HepG2 (cell line): ENCODE data around the gene PRICKLE3. TPM values are rescaled to one million over a fixed set of nuclear protein-coding genes. Genes with fewer than 3 reads are reported as not detected.
A peak's percentile ranks its signal among the peaks of the same experiment; 100 is the strongest.

ENCODE experiments used
- ATAC-seq: fragments of 200-7000 bp; cut with Tn5 transposase; 3 replicates; pipeline ENCODE4 v1.9.1; 2020; ENCODE audit warnings: mild to moderate bottlenecking, moderate library complexity
- BruUV-seq: library from RNA; stranded (reverse); fragments of 400-500 nt; replicated peaks from 2 replicates; lab custom pipeline; 2021; lab: Mats Ljungman, UMichigan
- CTCF ChIA-PET: fragments of 300-600 bp; formaldehyde crosslinking; extraction: SDS; loops from one replicate; lab custom pipeline; 2021; ENCODE audit warnings: low total read pairs, inconsistent platforms, low intra/inter-chr PET ratio; lab: Yijun Ruan, JAX
- POLR2A ChIA-PET: fragments of 350-600 bp; sonication (Branson Sonifier 250); formaldehyde crosslinking; loops from one replicate; lab custom pipeline; 2020; ENCODE audit warnings: antibody characterized with exemption, inconsistent platforms; lab: Yijun Ruan, JAX
- DNase-seq: peaks from one replicate; pipeline ENCODE4 v3.0.0-alpha.2; 2015; ENCODE audit warnings: low spot score
- FAIRE-seq: peaks from 3 replicates; lab custom pipeline; 2011; peaks lifted over from hg19 to GRCh38; lab: Jason Lieb, UNC
- H2AFZ ChIP-seq: one replicate; pipeline ENCODE4 v1.6.1; 2011; ENCODE audit warnings: low read length, inconsistent platforms
- H3K27ac ChIP-seq: fragments of 300-600 bp; 3 replicates; pipeline ENCODE4 v1.8.0; 2011; ENCODE audit warnings: mixed run types, mild to moderate bottlenecking, mixed read lengths, low read length, inconsistent platforms; ENCODE audit not compliant: insufficient read depth; ENCODE audit errors: extremely low read length
- H3K27me3 ChIP-seq, 2 experiments: fragments of 200-600 bp in 1 of 2; 2 replicates in 1 of 2; 3 replicates in 1 of 2; pipeline versions ENCODE4 v1.6.0 to v1.8.0; 2011; ENCODE audit warnings: low read length in 2 of 2, mild to moderate bottlenecking in 2 of 2, moderate library complexity in 2 of 2, inconsistent platforms in 1 of 2; ENCODE audit not compliant: insufficient read depth in 2 of 2, control insufficient read depth in 1 of 2
- H3K36me3 ChIP-seq, 2 experiments: fragments of 200-600 bp in 1 of 2; replicated peaks in 1 of 2; 2 replicates in 1 of 2; 3 replicates in 1 of 2; pipeline versions ENCODE4 v1.5.1 to v1.8.0; 2011; ENCODE audit warnings: low read length in 2 of 2, inconsistent platforms in 1 of 2; ENCODE audit not compliant: insufficient read depth in 2 of 2, control insufficient read depth in 1 of 2
- H3K4me1 ChIP-seq: 2 replicates; pipeline ENCODE4 v1.5.1; 2012; ENCODE audit warnings: low read length, inconsistent platforms; ENCODE audit not compliant: insufficient read depth
- H3K4me2 ChIP-seq: 2 replicates; pipeline ENCODE4 v1.6.0; 2011; ENCODE audit warnings: low read depth, low read length, inconsistent platforms
- H3K4me3 ChIP-seq, 3 experiments: fragments of 200-600 bp in 1 of 3; sonication (generic), shearing (Covaris generic) in 1 of 3; replicated peaks in 1 of 3; 2 replicates each; pipeline ENCODE4 v1.5.1; 2011 to 2016; ENCODE audit warnings: low read length in 3 of 3, inconsistent platforms in 2 of 3, low read depth in 2 of 3, mild to moderate bottlenecking in 2 of 3, control low read depth in 1 of 3, mixed read lengths in 1 of 3; ENCODE audit not compliant: insufficient read depth in 1 of 3
- H3K79me2 ChIP-seq: one replicate; pipeline ENCODE4 v1.6.1; 2011; ENCODE audit warnings: low read length, inconsistent platforms; ENCODE audit not compliant: insufficient read depth
- H3K9ac ChIP-seq: 2 replicates; pipeline ENCODE4 v1.6.0; 2011; ENCODE audit warnings: mild to moderate bottlenecking, low read depth, low read length, inconsistent platforms; ENCODE audit not compliant: insufficient read depth
- H3K9me3 ChIP-seq: 2 replicates; pipeline ENCODE4 v1.5.1; 2012; ENCODE audit warnings: mild to moderate bottlenecking, low read length
- H4K20me1 ChIP-seq: 2 replicates; pipeline ENCODE4 v1.6.0; 2011; ENCODE audit warnings: inconsistent platforms, mild to moderate bottlenecking, low read length, moderate library complexity; ENCODE audit not compliant: insufficient read depth
- ARID4A ChIP-seq: sonication (generic); formaldehyde crosslinking; IDR thresholded peaks from 2 replicates; pipeline ENCODE4 v1.5.0; 2020; ENCODE audit warnings: mild to moderate bottlenecking, missing genetic modification reagents, borderline replicate concordance
- GABPA ChIP-seq, 2 experiments: IDR thresholded peaks; 2 replicates each; pipeline ENCODE4 v1.6.1; 2011 to 2016; ENCODE audit warnings: low read depth in 2 of 2, low read length in 1 of 2, missing biosample characterization in 1 of 2, missing genetic modification characterization in 1 of 2
- HHEX ChIP-seq: IDR thresholded peaks from 2 replicates; pipeline ENCODE4 v1.6.1; 2016; ENCODE audit warnings: control low read depth
- KDM4B ChIP-seq: sonication (generic); formaldehyde crosslinking; IDR thresholded peaks from 2 replicates; pipeline ENCODE4 v1.4.0; 2020; ENCODE audit warnings: missing genetic modification reagents
- MBD4 ChIP-seq: IDR thresholded peaks from 2 replicates; pipeline ENCODE4 v1.6.1; 2012; ENCODE audit warnings: low read length, inconsistent platforms, borderline replicate concordance
- NAIF1 ChIP-seq: sonication (generic); formaldehyde crosslinking; IDR thresholded peaks from 2 replicates; pipeline ENCODE4 v1.5.0; 2020; ENCODE audit warnings: mild to moderate bottlenecking, missing genetic modification reagents, borderline replicate concordance
- NFYC ChIP-seq: IDR thresholded peaks from 2 replicates; pipeline ENCODE4 v1.6.1; 2016; ENCODE audit warnings: missing genetic modification reagents, missing compliant biosample characterization
- WIZ ChIP-seq: sonication (generic); formaldehyde crosslinking; IDR thresholded peaks from 2 replicates; pipeline ENCODE4 v1.5.1; 2020; ENCODE audit warnings: mild to moderate bottlenecking, missing genetic modification reagents
- ZFX ChIP-seq: sonication (generic); formaldehyde crosslinking; IDR thresholded peaks from 2 replicates; pipeline ENCODE4 v1.4.0; 2020; ENCODE audit warnings: mild to moderate bottlenecking, low read depth, missing genetic modification reagents, moderate library complexity
- ZNF160 ChIP-seq: sonication (generic); formaldehyde crosslinking; IDR thresholded peaks from 2 replicates; pipeline ENCODE4 v1.8.0; 2022; ENCODE audit warnings: mild to moderate bottlenecking, inconsistent platforms, missing genetic modification reagents
- ZNF263 ChIP-seq: sonication (generic); formaldehyde crosslinking; IDR thresholded peaks from 2 replicates; pipeline ENCODE4 v1.4.0; 2020; ENCODE audit warnings: missing genetic modification reagents
- WGBS: methylation state at CpG from one replicate; pipeline ENCODE4 v1.1.6; 2017; ENCODE audit warnings: low lambda C conversion rate; 5-methylcytosine and 5-hydroxymethylcytosine counted together
- in situ Hi-C: cut with HindIII; loops from 2 replicates; pipeline ENCODE4 v1.10.0; 2017; ENCODE audit warnings: low pct_unique_long_range_greater_than_20kb; ENCODE audit not compliant: extremely low pct_ligation_motif_present
- intact Hi-C: fragments of 100-400 bp; cut with micrococcal nuclease; formaldehyde crosslinking; loops from one replicate; pipeline ENCODE4 v1.10.0; 2022; ENCODE audit not compliant: unreplicated experiment
- polyA plus RNA-seq, 8 experiments: library from polyadenylated mRNA; depleted of rRNA in 3 of 8; stranded (reverse) in 7 of 8; unstranded in 1 of 8; fragments of >200 nt; fragmentation: Illumina TruSeq in 4 of 8; extraction: Trizol in 4 of 8; gene quantifications; 2 replicates each; pipeline versions ENCODE4 v1.2.1 to v1.2.3, GENCODE V29; 2011 to 2016; ENCODE audit warnings: low read depth in 4 of 8, missing spikeins in 1 of 8, mixed read lengths in 1 of 8; ENCODE audit not compliant: insufficient read depth in 1 of 8
- total RNA-seq, 5 experiments: library from RNA; depleted of rRNA; stranded (reverse); fragments of >200 nt; fragmentation: Illumina TruSeq; extraction: Trizol; gene quantifications; 2 replicates each; pipeline ENCODE4 v1.2.3, GENCODE V29; 2016; ENCODE audit warnings: low read depth in 1 of 5
- TF ChIP-seq, protein P1 (sequence below): sonication (generic); formaldehyde crosslinking; IDR thresholded peaks from 2 replicates; pipeline ENCODE4 v1.8.0; 2022; ENCODE audit warnings: mild to moderate bottlenecking, missing genetic modification reagents, moderate library complexity

PRICKLE3 gene
- total and polyA plus RNA-seq, 2 of the 13 experiments (the other 11 are each of a cell fraction or from before 2014, with no cell fraction given) = 2.6 TPM

GRCh38 chrX:49231333-49232000 lies 45.3 kb upstream of the PRICKLE3 start:
- POLR2A ChIA-PET = interaction anchor here (2.1 kb wide), 1 partner anchor 41 kb away, joined by 8 read pairs; no protein-coding TSS in a partner anchor
- Histone ChIP-seq H3K27me3 (no peaks in the 10 kb centered on the region), H3K9ac (no peak overlapping the region), H3K36me3 (no peaks in the 10 kb centered on the region), H2AFZ (no peak overlapping the region), H3K9me3 (no peaks in the 10 kb centered on the region), H3K79me2 (no peaks in the 10 kb centered on the region), H4K20me1 (no peaks in the 10 kb centered on the region), H3K4me3 (peak overlapping the region in 1 of 3 experiments; percentile 60; a peak in 1 of 6 replicates), H3K4me1 (peaks cover 4% of the 10 kb centered on the region; the same call in 1 of the 2 replicates), H3K27ac (no peak overlapping the region), H3K4me2 (peak overlapping the region; percentile 66; the same call in 1 of the 2 replicates)
- in situ Hi-C loops (no loop called here), intact Hi-C loops (no loop called here)
- no TSS peak for BruUV-seq
- no peak for TF ChIP-seq HHEX (CRISPR knock-in tag)
- no peak for TF ChIP-seq ZNF160
- TF ChIP-seq NFYC (CRISPR knock-in tag) = no peak
- TF ChIP-seq KDM4B = no peak
- TF ChIP-seq GABPA (IDR thresholded peaks at IDR 0.05; ENCODE audit: low read depth, low read length) = no peak
- TF ChIP-seq GABPA (CRISPR knock-in tag; IDR thresholded peaks at IDR 0.05; ENCODE audit: low read depth) = no peak
- TF ChIP-seq MBD4 = no peak
- WGBS = 91% methylated on average over 6 of the region's 10 CpGs
- no peak for ATAC-seq
- no peak for FAIRE-seq
- no peak for DNase-seq
- CTCF ChIA-PET = no interaction called here

DNA sequence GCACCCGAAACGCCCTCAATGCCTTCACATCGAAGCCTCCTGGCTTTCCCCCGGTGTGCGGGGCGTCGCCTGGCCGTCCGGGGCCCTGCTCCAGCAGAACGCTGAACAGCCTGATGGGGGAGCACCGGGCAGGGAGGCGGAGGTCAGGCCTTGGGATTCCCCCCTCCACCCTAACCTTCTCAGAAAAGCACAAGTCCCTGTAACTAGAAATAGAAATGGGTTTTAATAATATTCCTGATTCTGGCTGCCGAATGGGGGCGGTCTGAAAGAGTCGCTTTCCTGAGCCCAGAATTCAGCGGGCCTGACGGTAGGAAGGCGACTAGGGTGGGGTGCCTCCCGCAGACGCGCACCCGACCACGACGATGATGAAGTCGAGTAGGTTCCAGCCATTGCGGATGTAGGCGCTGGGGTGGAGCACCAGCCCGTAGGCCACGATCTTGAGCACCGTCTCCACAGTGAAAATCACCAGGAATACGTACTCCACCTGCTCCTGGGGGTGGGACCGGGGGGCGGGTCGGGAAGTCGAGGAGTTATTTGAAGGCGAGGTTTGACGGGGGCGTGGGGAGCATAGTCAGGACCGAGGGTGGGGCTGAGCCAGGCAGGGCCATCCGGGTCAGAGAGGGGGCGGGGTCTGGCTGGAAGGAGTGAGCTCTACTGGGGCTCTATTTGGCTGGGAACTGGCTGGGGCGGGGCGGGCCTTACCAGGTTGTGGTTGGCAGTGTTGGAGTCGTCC lies 44.5 kb upstream of the PRICKLE3 start:
- 0% methylated on average over 10 of the region's 44 CpGs for WGBS
- 0 out of 2 replicates have a peak overlapping the region, but pooled peaks have one; percentile 15 for H3K9ac ChIP-seq
- BruUV-seq = no TSS peak
- H3K4me2 ChIP-seq = peak overlapping the region; percentile 66
- H3K36me3 ChIP-seq = no peaks in the 10 kb centered on the region
- ATAC-seq (peak; percentile 71), FAIRE-seq (no peak), DNase-seq (peak; percentile 9)
- ChIA-PET CTCF (no interaction called here), POLR2A (interaction anchor here (2.1 kb wide), 1 partner anchor 40 kb away, joined by 8 read pairs; no protein-coding TSS in a partner anchor)
- no peaks in the 10 kb centered on the region for H3K9me3 ChIP-seq
- in situ Hi-C loops = no loop called here
- intact Hi-C loops = no loop called here
- H3K4me1 ChIP-seq = no peaks in the 10 kb centered on the region
- H3K4me3 ChIP-seq = peak overlapping the region; percentile 34 to 60 (median 47); a peak in 5 of 6 replicates
- H2AFZ ChIP-seq = no peak overlapping the region
- no peak overlapping the region for H3K27ac ChIP-seq
- 0 out of 5 replicates have a peak, but pooled peaks cover 0 to under 1% of the 10 kb centered on the region in 2 experiments for H3K27me3 ChIP-seq
- no peaks in the 10 kb centered on the region for H4K20me1 ChIP-seq
- no peaks in the 10 kb centered on the region for H3K79me2 ChIP-seq
- TF ChIP-seq, protein P1, sequence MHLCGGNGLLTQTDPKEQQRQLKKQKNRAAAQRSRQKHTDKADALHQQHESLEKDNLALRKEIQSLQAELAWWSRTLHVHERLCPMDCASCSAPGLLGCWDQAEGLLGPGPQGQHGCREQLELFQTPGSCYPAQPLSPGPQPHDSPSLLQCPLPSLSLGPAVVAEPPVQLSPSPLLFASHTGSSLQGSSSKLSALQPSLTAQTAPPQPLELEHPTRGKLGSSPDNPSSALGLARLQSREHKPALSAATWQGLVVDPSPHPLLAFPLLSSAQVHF (CRISPR knock-in tag) = no peak
- TF ChIP-seq ARID4A (CRISPR knock-in tag) (peak; percentile 27; the same call in 1 of the 2 replicates), NAIF1 (CRISPR knock-in tag) (no peak), WIZ (CRISPR knock-in tag) (no peak), ZNF263 (CRISPR knock-in tag) (peak; percentile 44; the same call in 1 of the 2 replicates), ZFX (CRISPR knock-in tag) (peak; percentile 60)
